22Rv1 (cell line): ENCODE results near the gene ESYT3.

Experiments
- CTCF ChIP-seq: fragments of 450-650 bp; IDR thresholded peaks from 2 replicates; pipeline ENCODE4 v1.5.1; 2017; ENCODE audit warnings: mild to moderate bottlenecking
- ZFX ChIP-seq: fragments of 450-650 bp; IDR thresholded peaks from 2 replicates; pipeline ENCODE4 v1.6.1; 2017; ENCODE audit warnings: antibody characterized with exemption, borderline replicate concordance

GRCh38 chr3:138492980-138493675, 58.7 kb downstream of the ESYT3 start:
- no peak for TF ChIP-seq CTCF
- TF ChIP-seq ZFX = no peak
